Measurements from ENCODE around the gene BCL11A.
A peak's percentile ranks its signal among the peaks of the same experiment; 100 is the strongest.

BCL11A gene

GRCh38 chr2:60553495-60554073, at the start of gene BCL11A:
BCL11A (minus strand) TSS chr2:60553654; CDS start chr2:60553270, 384 bp downstream.
- DNase-seq, result no peak

GRCh38 chr2:60602828-60603532, 49.5 kb upstream of the BCL11A start:
- DNase-seq, result no peak

- DNase-seq, result no peak
Observed at GRCh38 chr2:60602388-60602787, 48.9 kb upstream of the BCL11A start.

- no peak for DNase-seq
Observed at GRCh38 chr2:60598271-60598670, 44.8 kb upstream of the BCL11A start.

GRCh38 chr2:60597346-60597745, 43.9 kb upstream of the BCL11A start:
- no peak for DNase-seq

- DNase-seq, result no peak
Observed at GRCh38 chr2:60596411-60596810, 43.0 kb upstream of the BCL11A start.

- DNase-seq, result no peak
Observed at GRCh38 chr2:60595953-60596352, 42.5 kb upstream of the BCL11A start.

- no peak for DNase-seq
Observed at GRCh38 chr2:60589104-60589503, 35.6 kb upstream of the BCL11A start.

GRCh38 chr2:60586081-60586480, 32.6 kb upstream of the BCL11A start:
- no peak for DNase-seq

GRCh38 chr2:60585276-60585675, 31.8 kb upstream of the BCL11A start:
- DNase-seq, result no peak

- no peak for DNase-seq
Observed at GRCh38 chr2:60583604-60584003, 30.1 kb upstream of the BCL11A start.

GRCh38 chr2:60581433-60582282, 28.2 kb upstream of the BCL11A start:
- DNase-seq, result peak; percentile 22 to 55 (median 30)

GRCh38 chr2:60577682-60578283, 24.3 kb upstream of the BCL11A start:
- DNase-seq, result no peak

GRCh38 chr2:60573251-60573650, 19.8 kb upstream of the BCL11A start:
- DNase-seq, result no peak

- DNase-seq, result no peak
Observed at GRCh38 chr2:60570251-60570650, 16.8 kb upstream of the BCL11A start.

GRCh38 chr2:60569680-60570111, 16.2 kb upstream of the BCL11A start:
- DNase-seq, result no peak

GRCh38 chr2:60567919-60568768, 14.7 kb upstream of the BCL11A start:
- DNase-seq, result no peak

- DNase-seq, result no peak
Observed at GRCh38 chr2:60567096-60567495, 13.6 kb upstream of the BCL11A start.

GRCh38 chr2:60565472-60565871, 12.0 kb upstream of the BCL11A start:
- no peak for DNase-seq

- DNase-seq, result no peak
Observed at GRCh38 chr2:60560734-60561644, 7.5 kb upstream of the BCL11A start.

GRCh38 chr2:60559880-60560279, 6.4 kb upstream of the BCL11A start:
- no peak for DNase-seq

Data from activated naive CD4-positive, alpha-beta T cell (primary cell).